Esophagus muscularis mucosa (tissue), 4 donors: Measurements from ENCODE around the gene SERINC3.
A peak's percentile ranks its signal among the peaks of the same experiment; 100 is the strongest.

Experiments
- CTCF ChIP-seq, 3 experiments: fragments of 200-600 bp in 2 of 3; fragments of 450-650 bp in 1 of 3; sonication (generic) in 2 of 3; IDR thresholded peaks; one replicate each; pipeline ENCODE4 v1.5.1; 2017 to 2019; ENCODE audit warnings: antibody characterized with exemption in 3 of 3, mild to moderate bottlenecking in 2 of 3, moderate library complexity in 1 of 3
- EP300 ChIP-seq: sonication (generic); formaldehyde crosslinking; IDR thresholded peaks from one replicate; pipeline ENCODE4 v1.6.1; 2017; ENCODE audit warnings: antibody characterized with exemption
- POLR2A ChIP-seq: fragments of 450-650 bp; IDR thresholded peaks from one replicate; pipeline ENCODE4 v1.6.1; 2017; ENCODE audit warnings: antibody characterized with exemption, moderate library complexity, mild to moderate bottlenecking, low read depth
- POLR2AphosphoS5 ChIP-seq, 2 donors: sonication (generic); formaldehyde crosslinking; IDR thresholded peaks; one replicate each; pipeline ENCODE4 v1.6.1; 2017; ENCODE audit warnings: antibody characterized with exemption in 2 of 2

GRCh38 chr20:44475694-44476560 lies 45.9 kb downstream of the SERINC3 start, which contains the start of gene TTPAL:
- TF ChIP-seq CTCF (IDR thresholded peaks at IDR 0.05) (peak; percentile 45 to 70 (median 57)), POLR2A (peak; percentile 98), POLR2AphosphoS5 (IDR thresholded peaks at IDR 0.05) (peak; percentile 100), EP300 (no peak)
